Measurements from ENCODE around the gene TMEM178B. TPM values are rescaled to one million over a fixed set of nuclear protein-coding genes. Genes with fewer than 3 reads are reported as not detected.

TMEM178B gene
- total RNA-seq, 3 donors from 2014 or later = 0.23 to 0.90 (median 0.37) TPM

- DNase-seq (no peak), ATAC-seq (no peak)
- Mint-ChIP-seq H3K4me3 (no peak overlapping the region), H3K36me3 (ENCODE audit: insufficient read depth) (no peaks in the 10 kb centered on the region), H3K9me3 (no peaks in the 10 kb centered on the region), H3K27me3 (ENCODE audit: low read depth) (peaks cover 2% of the 10 kb centered on the region), H3K4me1 (ENCODE audit: low read depth) (no peaks in the 10 kb centered on the region)
These were observed 71.2 kb downstream of the TMEM178B start for GRCh38 chr7:141144921-141145629.

GRCh38 chr7:141145630-141145982, 71.7 kb downstream of the TMEM178B start:
- Mint-ChIP-seq H3K9me3 (no peaks in the 10 kb centered on the region), H3K36me3 (ENCODE audit: insufficient read depth) (no peaks in the 10 kb centered on the region), H3K4me3 (no peak overlapping the region), H3K27me3 (ENCODE audit: low read depth) (peaks cover 2% of the 10 kb centered on the region), H3K4me1 (ENCODE audit: low read depth) (no peaks in the 10 kb centered on the region)
- ATAC-seq (no peak), DNase-seq (no peak)

GRCh38 chr7:141147482-141147881, 73.6 kb downstream of the TMEM178B start:
- no peak overlapping the region for H3K4me3 Mint-ChIP-seq
- peaks cover 2% of the 10 kb centered on the region for H3K27me3 Mint-ChIP-seq (ENCODE audit: low read depth)
- H3K9me3 Mint-ChIP-seq = no peaks in the 10 kb centered on the region
- ATAC-seq (no peak), DNase-seq (no peak)
- no peaks in the 10 kb centered on the region for H3K36me3 Mint-ChIP-seq (ENCODE audit: insufficient read depth)
- no peaks in the 10 kb centered on the region for H3K4me1 Mint-ChIP-seq (ENCODE audit: low read depth)

GRCh38 chr7:141150465-141150864, 76.6 kb downstream of the TMEM178B start:
- Mint-ChIP-seq H3K9me3 (no peaks in the 10 kb centered on the region), H3K4me3 (no peak overlapping the region), H3K27me3 (ENCODE audit: low read depth) (no peaks in the 10 kb centered on the region), H3K4me1 (ENCODE audit: low read depth) (no peaks in the 10 kb centered on the region), H3K36me3 (ENCODE audit: insufficient read depth) (no peaks in the 10 kb centered on the region)
- DNase-seq (no peak), ATAC-seq (no peak)

- ATAC-seq (no peak), DNase-seq (no peak)
- Mint-ChIP-seq H3K9me3 (no peaks in the 10 kb centered on the region), H3K27me3 (ENCODE audit: low read depth) (no peaks in the 10 kb centered on the region), H3K36me3 (ENCODE audit: insufficient read depth) (no peaks in the 10 kb centered on the region), H3K4me1 (ENCODE audit: low read depth) (no peaks in the 10 kb centered on the region), H3K4me3 (no peak overlapping the region)
These were observed 77.9 kb downstream of the TMEM178B start for GRCh38 chr7:141151746-141152145.

GRCh38 chr7:141153231-141153630, 79.4 kb downstream of the TMEM178B start:
- Mint-ChIP-seq H3K36me3 (ENCODE audit: insufficient read depth) (no peaks in the 10 kb centered on the region), H3K9me3 (no peaks in the 10 kb centered on the region), H3K4me1 (ENCODE audit: low read depth) (no peaks in the 10 kb centered on the region), H3K4me3 (no peak overlapping the region), H3K27me3 (ENCODE audit: low read depth) (peaks cover 4% of the 10 kb centered on the region)
- DNase-seq = no peak
- no peak for ATAC-seq

GRCh38 chr7:141154131-141154732, 80.4 kb downstream of the TMEM178B start:
- no peaks in the 10 kb centered on the region for H3K36me3 Mint-ChIP-seq (ENCODE audit: insufficient read depth)
- no peaks in the 10 kb centered on the region for H3K4me1 Mint-ChIP-seq (ENCODE audit: low read depth)
- no peak overlapping the region for H3K4me3 Mint-ChIP-seq
- ATAC-seq = no peak
- DNase-seq = no peak
- H3K9me3 Mint-ChIP-seq = no peaks in the 10 kb centered on the region
- peaks cover 4% of the 10 kb centered on the region for H3K27me3 Mint-ChIP-seq (ENCODE audit: low read depth)

- Mint-ChIP-seq H3K4me3 (no peak overlapping the region), H3K27me3 (ENCODE audit: low read depth) (peaks cover 7% of the 10 kb centered on the region), H3K36me3 (ENCODE audit: insufficient read depth) (no peaks in the 10 kb centered on the region), H3K9me3 (no peaks in the 10 kb centered on the region), H3K4me1 (ENCODE audit: low read depth) (no peaks in the 10 kb centered on the region)
- DNase-seq (no peak), ATAC-seq (no peak)
These were observed 82.5 kb downstream of the TMEM178B start for GRCh38 chr7:141156407-141156806.

- H3K4me3 Mint-ChIP-seq = no peak overlapping the region
- H3K27me3 Mint-ChIP-seq (ENCODE audit: low read depth) = peaks cover 7% of the 10 kb centered on the region
- H3K9me3 Mint-ChIP-seq = no peaks in the 10 kb centered on the region
- H3K4me1 Mint-ChIP-seq (ENCODE audit: low read depth) = no peaks in the 10 kb centered on the region
- no peak for DNase-seq
- no peaks in the 10 kb centered on the region for H3K36me3 Mint-ChIP-seq (ENCODE audit: insufficient read depth)
- no peak for ATAC-seq
These were observed 83.4 kb downstream of the TMEM178B start for GRCh38 chr7:141157138-141157765.

GRCh38 chr7:141158561-141158960, 84.7 kb downstream of the TMEM178B start:
- Mint-ChIP-seq H3K9me3 (peaks cover 4% of the 10 kb centered on the region), H3K36me3 (ENCODE audit: insufficient read depth) (no peaks in the 10 kb centered on the region), H3K4me1 (ENCODE audit: low read depth) (no peaks in the 10 kb centered on the region), H3K4me3 (no peak overlapping the region), H3K27me3 (ENCODE audit: low read depth) (peaks cover 7% of the 10 kb centered on the region)
- DNase-seq (no peak), ATAC-seq (no peak)

GRCh38 chr7:141160246-141160860, 86.5 kb downstream of the TMEM178B start:
- no peak for ATAC-seq
- Mint-ChIP-seq H3K27me3 (ENCODE audit: low read depth) (peaks cover 9% of the 10 kb centered on the region), H3K36me3 (ENCODE audit: insufficient read depth) (no peaks in the 10 kb centered on the region), H3K4me1 (ENCODE audit: low read depth) (no peaks in the 10 kb centered on the region), H3K9me3 (peaks cover 4% of the 10 kb centered on the region), H3K4me3 (no peak overlapping the region)
- DNase-seq = no peak

- Mint-ChIP-seq H3K9me3 (peaks cover 4% of the 10 kb centered on the region), H3K36me3 (ENCODE audit: insufficient read depth) (no peaks in the 10 kb centered on the region), H3K27me3 (ENCODE audit: low read depth) (peaks cover 9% of the 10 kb centered on the region), H3K4me3 (no peak overlapping the region), H3K4me1 (ENCODE audit: low read depth) (no peaks in the 10 kb centered on the region)
- DNase-seq = no peak
- ATAC-seq = no peak
These were observed 88.0 kb downstream of the TMEM178B start for GRCh38 chr7:141161550-141162535.

GRCh38 chr7:141165521-141165920, 91.7 kb downstream of the TMEM178B start:
- no peaks in the 10 kb centered on the region for H3K36me3 Mint-ChIP-seq (ENCODE audit: insufficient read depth)
- peaks cover 6% of the 10 kb centered on the region for H3K27me3 Mint-ChIP-seq (ENCODE audit: low read depth)
- no peak for DNase-seq
- peaks cover 4% of the 10 kb centered on the region for H3K9me3 Mint-ChIP-seq
- H3K4me3 Mint-ChIP-seq = no peak overlapping the region
- ATAC-seq = no peak
- no peaks in the 10 kb centered on the region for H3K4me1 Mint-ChIP-seq (ENCODE audit: low read depth)

- no peak overlapping the region for H3K4me3 Mint-ChIP-seq
- no peak for DNase-seq
- H3K9me3 Mint-ChIP-seq = peaks cover 4% of the 10 kb centered on the region
- no peaks in the 10 kb centered on the region for H3K36me3 Mint-ChIP-seq (ENCODE audit: insufficient read depth)
- ATAC-seq = no peak
- H3K27me3 Mint-ChIP-seq (ENCODE audit: low read depth) = peaks cover 6% of the 10 kb centered on the region
- no peaks in the 10 kb centered on the region for H3K4me1 Mint-ChIP-seq (ENCODE audit: low read depth)
These were observed 93.1 kb downstream of the TMEM178B start for GRCh38 chr7:141166926-141167325.

Measured in activated T-cell treated with anti-CD3 and anti-CD28 coated beads, Interleukin-2, amount 50 U/mL, for 4 hours (primary cell).